DMS53 treated with DMSO at 0.1 percent for 48 hours (cell line): ENCODE results near the gene CNDP1.
"Not testable (repeated sequence)": the region's sequence is repeated elsewhere in the genome, so short reads cannot be mapped to it uniquely, and the experiment has no call there.

Experiments used
- DNase-seq: peaks from one replicate; lab custom pipeline; 2025; ENCODE audit not compliant: unreplicated experiment; lab: John Stamatoyannopoulos, UW

The CNDP1 gene

DNA sequence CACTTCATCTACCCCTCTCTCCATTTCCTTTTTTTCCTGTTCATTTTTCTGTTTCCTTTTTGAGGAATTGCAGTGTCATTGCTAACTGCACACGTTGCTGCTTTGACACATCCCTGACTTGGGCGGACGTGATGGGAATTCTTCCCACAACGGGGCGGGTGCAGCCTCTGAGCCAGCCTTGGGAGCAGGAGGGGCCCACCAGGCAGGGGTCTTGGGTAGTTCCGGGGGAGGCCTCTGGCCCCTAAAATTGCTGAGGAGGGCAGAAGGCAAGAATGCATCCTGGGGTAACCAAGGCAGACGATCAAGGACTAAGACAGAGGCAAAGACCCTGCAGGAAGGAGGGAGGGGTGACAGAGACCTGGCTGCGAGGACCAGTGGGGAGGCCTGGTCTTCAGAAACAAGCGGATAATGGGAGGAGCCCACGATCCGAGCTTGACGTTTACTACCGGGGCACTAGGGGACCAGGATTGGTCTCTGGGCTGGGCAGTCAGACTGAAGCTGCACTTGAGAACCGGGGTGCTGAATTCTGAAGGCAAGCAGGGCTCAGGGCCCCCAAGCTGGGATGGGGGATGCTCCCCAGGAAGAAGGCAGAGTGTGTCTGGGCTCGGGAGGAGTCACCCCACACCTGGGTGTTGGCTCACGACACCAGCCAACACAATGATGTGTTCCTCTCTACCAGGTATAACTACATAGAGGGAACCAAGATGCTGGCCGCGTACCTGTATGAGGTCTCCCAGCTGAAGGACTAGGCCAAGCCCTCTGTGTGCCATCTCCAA lies 14.8 kb upstream of the CNDP1 start:
- no peak for DNase-seq

GRCh38 chr18:74520096-74520833 lies 14.0 kb upstream of the CNDP1 start:
- DNase-seq: no peak

DNA sequence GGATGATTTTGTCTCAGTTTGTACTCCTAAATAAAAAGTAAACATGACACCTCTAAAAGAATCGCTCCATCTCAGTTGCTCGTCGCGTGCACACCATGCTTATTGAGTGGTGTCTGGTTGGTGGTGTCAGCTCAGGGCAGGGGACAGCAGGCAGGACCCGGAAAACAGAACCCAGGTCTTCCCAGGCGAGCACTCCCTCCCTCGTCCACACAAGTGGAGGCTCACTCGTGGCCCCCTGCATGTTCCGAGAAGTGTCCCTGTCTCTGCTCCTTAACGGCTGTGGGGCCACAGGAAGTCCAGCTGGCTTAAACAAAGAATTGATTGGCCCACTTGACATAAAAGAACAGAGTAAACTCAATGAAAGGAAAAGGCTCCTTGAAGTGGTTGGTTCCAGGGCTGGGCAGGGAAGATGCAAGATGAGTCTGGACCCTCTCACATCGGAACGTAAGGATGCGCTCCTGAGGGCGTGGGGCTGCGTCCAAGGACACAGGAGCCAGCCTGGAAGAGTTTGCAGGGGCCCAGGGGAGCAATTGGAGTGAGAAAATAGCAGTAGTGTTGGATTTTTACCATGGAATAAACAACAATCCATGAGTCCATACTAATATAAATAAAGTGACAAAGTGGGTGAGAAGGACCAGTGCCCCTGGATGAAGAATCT lies 13.1 kb upstream of the CNDP1 start:
- no peak for DNase-seq

GRCh38 chr18:74522635-74523548 lies 11.4 kb upstream of the CNDP1 start:
- DNase-seq: peak; percentile 99

GRCh38 chr18:74524097-74524496 lies 10.2 kb upstream of the CNDP1 start:
- DNase-seq: peak; percentile 73

- DNase-seq: not testable (repeated sequence)
Observed at GRCh38 chr18:74524915-74525314, 9.4 kb upstream of the CNDP1 start.

DNA sequence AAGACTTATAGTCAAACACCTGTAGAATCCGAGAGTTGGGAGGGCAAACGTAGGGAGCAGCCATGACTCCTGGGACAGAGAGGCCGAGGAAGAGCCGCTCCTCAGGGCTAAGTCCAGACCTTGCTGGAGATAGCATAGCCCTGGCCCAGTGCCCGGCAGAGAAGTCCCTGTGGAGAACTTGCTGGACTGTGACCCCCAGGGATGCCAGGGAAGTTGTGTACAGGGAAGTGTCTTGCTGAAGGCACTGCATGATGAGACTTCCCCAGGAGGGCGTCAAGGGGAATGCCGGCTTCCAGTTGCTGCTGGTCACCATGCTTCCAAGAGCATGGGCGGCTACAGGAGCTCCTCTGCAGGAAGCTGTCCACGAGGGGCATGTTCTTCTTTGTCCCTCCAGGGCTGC lies 8.6 kb upstream of the CNDP1 start:
- no peak for DNase-seq

DNA sequence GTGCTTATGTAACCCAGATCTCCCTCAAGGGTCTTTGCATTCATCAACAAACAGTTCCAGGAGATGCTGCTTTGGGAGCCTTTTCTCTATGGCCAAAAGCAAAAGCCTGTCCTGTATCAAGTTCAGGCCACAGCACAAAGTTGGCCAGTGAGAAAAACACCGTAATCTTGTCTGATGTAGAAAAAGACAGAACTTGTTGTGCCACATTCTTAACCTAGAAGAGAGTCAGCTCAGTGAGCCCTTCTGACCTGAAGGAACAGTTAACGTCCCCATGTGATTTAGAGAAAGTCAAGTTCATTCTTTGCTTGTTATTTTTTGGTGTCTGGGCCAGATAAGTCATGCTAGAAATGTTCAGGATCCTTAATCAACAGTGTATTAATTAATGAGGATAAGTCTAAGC lies 7.8 kb upstream of the CNDP1 start:
- no peak for DNase-seq

DNA sequence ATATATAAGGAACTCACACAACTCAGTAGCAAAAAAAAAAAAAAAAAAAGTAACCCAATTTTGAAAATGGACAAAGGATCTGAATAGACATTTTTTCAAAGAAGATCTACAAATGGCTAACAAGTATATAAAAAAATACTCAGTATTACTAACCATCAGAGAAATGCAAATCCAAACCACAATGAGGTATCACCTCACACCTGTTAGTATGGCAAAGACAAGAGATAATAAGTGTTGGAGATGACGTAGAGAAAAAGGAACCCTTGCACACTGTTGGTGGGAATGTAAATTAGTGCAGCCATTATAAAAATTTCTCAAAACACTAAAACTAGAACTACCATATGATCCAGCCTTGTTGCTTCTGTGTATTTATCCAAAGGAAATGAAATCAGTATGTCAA lies 5.8 kb upstream of the CNDP1 start:
- DNase-seq: no peak

- DNase-seq: no peak
Observed at GRCh38 chr18:74528913-74529312, 5.4 kb upstream of the CNDP1 start.

DNA sequence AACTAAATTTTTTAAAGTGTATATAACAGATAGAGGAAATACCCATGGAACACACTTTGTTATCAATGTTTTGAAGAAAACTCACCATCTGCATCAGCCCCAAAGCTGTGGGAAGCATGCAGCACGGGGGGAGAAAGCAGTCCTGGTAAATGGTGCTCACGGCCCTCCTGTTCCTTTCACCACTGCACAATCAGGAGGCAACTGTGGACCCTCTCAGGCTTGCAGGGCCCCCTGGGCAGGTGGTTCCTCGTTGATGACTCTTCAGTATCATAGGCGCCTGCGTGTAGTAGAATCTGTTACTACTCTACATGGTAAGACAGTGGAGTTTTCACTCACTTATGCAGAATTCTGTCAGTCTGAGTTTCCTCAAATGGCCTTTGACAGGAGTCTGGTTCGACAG lies 4.9 kb upstream of the CNDP1 start:
- no peak for DNase-seq

DNA sequence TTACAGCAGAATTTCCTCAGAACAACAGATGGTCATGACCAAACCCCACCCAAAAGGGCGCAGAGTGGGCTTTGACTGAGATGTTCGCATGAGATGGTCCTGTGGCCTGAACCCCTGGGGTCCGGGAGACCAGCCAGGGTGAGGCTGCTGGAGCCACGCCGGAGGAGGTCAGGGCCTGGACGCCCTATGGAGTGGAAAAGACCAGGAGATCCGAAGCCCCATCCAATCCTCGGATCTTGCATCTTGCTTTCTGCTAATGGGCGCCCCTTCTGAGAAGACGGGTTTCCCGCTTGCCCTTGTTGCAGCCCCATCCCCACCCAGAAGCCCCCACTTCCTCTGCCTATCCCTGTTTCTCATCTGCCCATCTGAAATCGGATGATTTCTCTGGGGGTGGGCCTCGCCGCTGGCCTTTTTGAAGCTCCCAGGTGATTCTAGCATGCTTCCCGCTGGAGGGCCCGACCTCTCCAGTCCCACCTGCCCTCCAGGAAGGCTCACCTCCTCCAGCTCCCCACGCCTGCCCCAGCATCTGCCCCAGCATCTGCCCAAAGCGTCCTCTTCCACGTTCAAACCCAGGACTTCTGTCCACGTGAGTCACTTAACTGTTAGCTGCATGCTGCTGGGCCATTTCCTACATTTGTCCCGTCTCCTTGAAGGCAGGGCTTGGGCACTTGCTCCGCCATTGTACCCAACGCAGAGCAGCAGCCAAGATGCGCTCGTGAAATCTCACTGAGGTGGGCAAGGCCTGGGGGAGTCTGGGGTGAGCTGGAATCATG lies 4.3 kb upstream of the CNDP1 start:
- DNase-seq: no peak

DNA sequence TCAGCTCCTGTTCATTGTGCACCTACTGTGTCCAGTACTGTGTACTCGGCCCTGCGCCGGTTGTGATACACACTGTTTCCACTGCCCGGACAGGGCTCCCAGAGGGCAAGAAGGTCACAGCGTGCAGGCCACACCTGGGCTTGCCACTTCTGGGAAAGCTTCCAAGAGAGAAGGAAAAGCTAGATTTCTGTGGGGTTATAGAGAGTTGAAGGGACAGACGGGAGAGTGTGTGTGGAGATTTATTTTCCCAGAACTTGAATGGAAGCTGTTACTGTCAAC lies 3.8 kb upstream of the CNDP1 start:
- no peak for DNase-seq

DNA sequence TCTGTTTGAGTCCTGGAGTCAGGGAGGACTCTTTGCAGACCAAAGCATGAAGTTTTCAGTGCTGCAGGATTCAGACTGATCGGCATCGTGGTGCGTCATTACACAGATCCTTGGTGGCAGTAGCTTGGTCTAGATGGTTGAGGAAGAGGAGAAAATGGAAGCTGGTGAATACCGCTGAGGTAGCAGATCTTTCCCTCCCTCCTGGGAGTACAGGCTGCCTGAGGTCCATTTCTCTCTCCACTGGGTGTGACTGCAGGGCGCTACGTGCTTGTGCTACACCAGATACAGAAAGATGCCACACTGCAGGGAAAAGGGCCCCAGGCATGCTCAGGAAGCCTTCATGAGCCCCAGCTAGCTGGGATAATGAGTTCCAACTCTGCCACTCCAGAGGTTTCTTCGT lies 3.3 kb upstream of the CNDP1 start:
- DNase-seq: no peak

DNA sequence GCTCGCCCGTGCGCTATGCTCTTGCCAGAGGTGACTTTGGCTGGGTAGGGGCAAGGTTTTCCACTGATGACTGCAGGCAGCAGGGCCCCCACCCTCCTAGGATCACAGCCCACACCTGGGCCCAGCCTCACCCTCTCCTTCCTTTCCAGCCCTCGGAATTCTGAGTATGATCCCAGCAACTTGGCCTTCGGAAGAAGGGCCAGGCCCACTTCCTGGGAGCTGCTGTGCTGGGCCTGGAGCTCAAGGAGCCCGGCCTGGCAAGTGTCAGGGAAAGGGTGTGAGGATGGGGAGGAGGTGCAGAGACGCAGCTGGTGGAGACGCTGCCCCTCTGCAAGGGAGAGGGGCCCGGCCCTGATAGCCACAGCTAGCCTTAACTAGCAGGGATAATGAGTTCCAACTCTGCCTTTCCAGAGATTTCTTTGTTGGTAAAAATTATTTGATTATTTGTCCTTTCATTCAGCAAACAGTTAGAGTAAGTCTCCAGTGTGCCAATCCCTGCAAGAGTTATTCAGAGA lies 1.7 kb upstream of the CNDP1 start:
- no peak for DNase-seq

GRCh38 chr18:74533666-74534065 lies 634 bp upstream of the CNDP1 start:
- no peak for DNase-seq

GRCh38 chr18:74534981-74535649 lies 815 bp downstream of the CNDP1 start:
- DNase-seq: no peak

DNA sequence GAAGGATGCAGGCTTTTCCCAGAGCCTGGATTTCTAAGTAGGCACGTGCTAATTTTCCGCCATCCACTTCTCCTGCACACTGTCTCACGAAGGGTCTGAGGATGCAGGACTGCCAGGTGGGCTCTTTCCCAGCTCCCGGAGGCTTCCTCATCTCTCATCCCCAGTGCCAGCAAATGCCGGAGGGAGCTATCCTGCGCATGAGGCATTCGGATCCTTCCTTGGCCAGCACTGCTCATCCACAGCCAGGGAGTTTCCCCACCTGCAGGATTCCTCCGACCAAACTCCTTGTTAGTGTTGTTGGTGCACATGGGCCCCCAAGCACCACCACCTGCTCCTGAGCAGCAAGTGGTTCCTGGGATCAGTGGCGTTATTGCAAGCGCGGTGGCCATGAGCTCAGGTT lies 5.0 kb downstream of the CNDP1 start:
- no peak for DNase-seq

GRCh38 chr18:74540652-74541421 lies 6.5 kb downstream of the CNDP1 start:
- no peak for DNase-seq
